Inferior parietal cortex (tissue), 1 donor: ENCODE results near the gene CUX1.
"Not testable (repeated sequence)": the region's sequence is repeated elsewhere in the genome, so short reads cannot be mapped to it uniquely, and the experiment has no call there.

Experiments used
- DNase-seq: peaks from one replicate; pipeline ENCODE4 v3.0.0-alpha.2; 2016; ENCODE audit errors: extremely low spot score

The CUX1 gene

GRCh38 chr7:102215256-102215655, 397.8 kb downstream of the CUX1 start:
- DNase-seq: no peak

- DNase-seq: no peak
Measured at GRCh38 chr7:102215711-102216110, 398.3 kb downstream of the CUX1 start.

GRCh38 chr7:102216573-102217314, 399.3 kb downstream of the CUX1 start:
- DNase-seq: no peak

- no peak for DNase-seq
Measured at GRCh38 chr7:102220229-102220850, 402.9 kb downstream of the CUX1 start.

- no peak for DNase-seq
Measured at GRCh38 chr7:102220960-102221800, 403.8 kb downstream of the CUX1 start.

GRCh38 chr7:102221961-102222360, 404.5 kb downstream of the CUX1 start:
- no peak for DNase-seq

- DNase-seq: peak; percentile 54
Measured at GRCh38 chr7:102222445-102222844, 405.0 kb downstream of the CUX1 start.

GRCh38 chr7:102223184-102223583, 405.8 kb downstream of the CUX1 start:
- no peak for DNase-seq

- no peak for DNase-seq
Measured at GRCh38 chr7:102225025-102225424, 407.6 kb downstream of the CUX1 start.

GRCh38 chr7:102227371-102227770, 409.9 kb downstream of the CUX1 start:
- no peak for DNase-seq

GRCh38 chr7:102228935-102229334, 411.5 kb downstream of the CUX1 start:
- no peak for DNase-seq

- DNase-seq: not testable (repeated sequence)
Measured at GRCh38 chr7:102230162-102230561, 412.7 kb downstream of the CUX1 start.

- DNase-seq: no peak
Measured at GRCh38 chr7:102230593-102230992, 413.2 kb downstream of the CUX1 start.

- no peak for DNase-seq
Measured at GRCh38 chr7:102232611-102233286, 415.3 kb downstream of the CUX1 start.

- DNase-seq: no peak
Measured at GRCh38 chr7:102234131-102234530, 416.7 kb downstream of the CUX1 start.

- no peak for DNase-seq
Measured at GRCh38 chr7:102234801-102235550, 417.6 kb downstream of the CUX1 start.

GRCh38 chr7:102236102-102236501, 418.7 kb downstream of the CUX1 start:
- DNase-seq: no peak

- DNase-seq: peak; percentile 84
Measured at GRCh38 chr7:102236592-102237287, 419.3 kb downstream of the CUX1 start.

GRCh38 chr7:102239206-102239820, 421.9 kb downstream of the CUX1 start:
- DNase-seq: no peak

- DNase-seq: no peak
Measured at GRCh38 chr7:102241431-102241830, 424.0 kb downstream of the CUX1 start.
